D721Med (cell line): Measurements from ENCODE around the gene PROSER2.
"Not testable (repeated sequence)": the region's sequence is repeated elsewhere in the genome, so short reads cannot be mapped to it uniquely, and the experiment has no call there.

Experiments used
- DNase-seq: peaks from one replicate; pipeline ENCODE4 v3.0.0; 2011; ENCODE audit warnings: low spot score; ENCODE audit not compliant: insufficient read length
- FAIRE-seq: peaks from 2 replicates; lab custom pipeline; 2011; peaks lifted over from hg19 to GRCh38; lab: Jason Lieb, UNC
- TF ChIP-seq, protein P1 (sequence below): IDR thresholded peaks from 2 replicates; pipeline ENCODE4 v1.5.1; 2012; ENCODE audit warnings: mild to moderate bottlenecking, control low read depth; ENCODE audit not compliant: insufficient read depth; ENCODE audit errors: missing control alignments

PROSER2 gene

DNA sequence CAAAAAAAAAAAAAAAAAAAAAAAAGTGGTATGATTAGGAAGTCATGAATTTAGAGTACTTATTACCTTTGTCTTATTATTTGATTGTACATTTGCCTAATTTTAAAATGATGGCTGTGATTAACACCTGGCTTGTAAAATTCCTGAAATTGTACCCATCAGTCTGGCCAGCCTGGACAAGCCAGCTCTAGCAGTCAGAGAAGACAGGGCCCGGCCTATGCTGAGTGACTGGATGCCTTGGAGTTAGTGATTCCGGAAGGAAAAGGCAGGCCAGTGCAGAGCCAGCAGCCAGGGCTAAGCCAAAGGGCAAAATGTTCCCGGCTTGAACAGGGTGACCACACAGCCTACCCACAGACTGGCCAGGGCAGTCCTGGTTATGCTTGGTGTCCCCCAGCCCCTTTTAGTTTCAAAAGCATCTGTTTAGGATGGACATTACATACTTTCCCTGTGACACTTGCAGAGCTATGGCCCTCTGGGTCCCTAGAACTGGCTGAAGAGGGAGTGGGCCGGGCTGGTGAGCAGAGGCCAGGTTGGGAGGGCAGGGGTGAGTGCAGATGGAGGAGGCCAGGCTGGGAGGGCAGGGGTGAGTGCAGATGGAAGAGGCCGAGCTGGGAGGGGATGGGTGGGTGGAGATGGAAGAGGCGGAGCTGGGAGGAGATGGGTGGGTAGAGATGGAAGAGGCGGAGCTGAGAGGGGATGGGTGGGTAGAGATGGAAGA lies 61.7 kb downstream of the PROSER2 start:
- FAIRE-seq (no peak), DNase-seq (no peak)
- TF ChIP-seq, protein P1, sequence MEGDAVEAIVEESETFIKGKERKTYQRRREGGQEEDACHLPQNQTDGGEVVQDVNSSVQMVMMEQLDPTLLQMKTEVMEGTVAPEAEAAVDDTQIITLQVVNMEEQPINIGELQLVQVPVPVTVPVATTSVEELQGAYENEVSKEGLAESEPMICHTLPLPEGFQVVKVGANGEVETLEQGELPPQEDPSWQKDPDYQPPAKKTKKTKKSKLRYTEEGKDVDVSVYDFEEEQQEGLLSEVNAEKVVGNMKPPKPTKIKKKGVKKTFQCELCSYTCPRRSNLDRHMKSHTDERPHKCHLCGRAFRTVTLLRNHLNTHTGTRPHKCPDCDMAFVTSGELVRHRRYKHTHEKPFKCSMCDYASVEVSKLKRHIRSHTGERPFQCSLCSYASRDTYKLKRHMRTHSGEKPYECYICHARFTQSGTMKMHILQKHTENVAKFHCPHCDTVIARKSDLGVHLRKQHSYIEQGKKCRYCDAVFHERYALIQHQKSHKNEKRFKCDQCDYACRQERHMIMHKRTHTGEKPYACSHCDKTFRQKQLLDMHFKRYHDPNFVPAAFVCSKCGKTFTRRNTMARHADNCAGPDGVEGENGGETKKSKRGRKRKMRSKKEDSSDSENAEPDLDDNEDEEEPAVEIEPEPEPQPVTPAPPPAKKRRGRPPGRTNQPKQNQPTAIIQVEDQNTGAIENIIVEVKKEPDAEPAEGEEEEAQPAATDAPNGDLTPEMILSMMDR: no peak

- no peak for DNase-seq
- no peak for FAIRE-seq
Observed at GRCh38 chr10:11885437-11886137, 62.4 kb downstream of the PROSER2 start.

GRCh38 chr10:11886138-11886474 lies 63.0 kb downstream of the PROSER2 start:
- DNase-seq: no peak
- TF ChIP-seq, protein P1: no peak
- FAIRE-seq: no peak

More at GRCh38 chr10:11885437-11886137, 62.4 kb downstream of the PROSER2 start:
- TF ChIP-seq, protein P1: no peak

GRCh38 chr10:11886851-11887250 lies 63.7 kb downstream of the PROSER2 start:
- no peak for DNase-seq
- TF ChIP-seq, protein P1: no peak
- FAIRE-seq: no peak

GRCh38 chr10:11887381-11888227 lies 64.4 kb downstream of the PROSER2 start:
- TF ChIP-seq, protein P1: no peak
- FAIRE-seq: no peak
- no peak for DNase-seq

GRCh38 chr10:11889263-11889662 lies 66.1 kb downstream of the PROSER2 start:
- FAIRE-seq, DNase-seq: not testable (repeated sequence)

DNA sequence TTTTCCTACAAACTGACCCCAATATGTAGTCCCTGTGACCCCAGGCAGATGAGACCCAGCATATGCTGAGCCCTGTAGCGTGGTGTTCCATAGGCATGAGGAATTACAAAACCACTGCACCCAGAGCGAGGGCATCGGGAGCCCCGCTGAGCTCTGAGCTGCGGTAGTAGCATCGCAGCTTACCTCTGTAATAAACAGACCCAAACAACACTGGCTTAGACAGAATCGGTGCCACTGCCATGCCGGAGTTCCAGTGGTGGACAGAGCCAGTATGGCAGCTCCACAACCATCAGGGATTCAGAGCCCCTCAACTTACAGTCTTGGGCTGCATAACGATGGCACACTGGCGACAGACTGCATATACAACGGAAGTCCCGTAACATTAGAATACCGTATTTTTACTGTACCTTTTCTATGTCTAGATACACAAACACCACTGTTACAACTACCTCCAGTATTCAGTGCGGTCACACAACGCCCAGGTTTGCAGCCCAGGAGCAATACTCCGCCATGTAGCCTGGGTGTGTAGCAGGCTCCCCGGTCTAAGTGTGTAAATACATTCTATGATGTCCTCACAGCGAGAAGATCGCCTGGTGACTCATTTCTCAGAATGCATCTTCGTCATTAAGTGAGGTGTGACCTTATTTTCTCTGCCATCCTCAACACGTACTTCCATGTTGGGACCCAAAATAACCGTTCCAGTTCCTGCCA lies 68.8 kb downstream of the PROSER2 start:
- DNase-seq (no peak), FAIRE-seq (no peak)
- TF ChIP-seq, protein P1: no peak
